WTC11 (cell line): Measurements from ENCODE around the gene ALDH3A2. TPM values are rescaled to one million over a fixed set of nuclear protein-coding genes. Genes with fewer than 3 reads are reported as not detected.
"Not testable (repeated sequence)": the region's sequence is repeated elsewhere in the genome, so short reads cannot be mapped to it uniquely, and the experiment has no call there.

Source experiments
- ATAC-seq: fragments of 200-7000 bp; cut with Tn5 transposase; 2 replicates; pipeline ENCODE4 v1.10.0; 2021; ENCODE audit warnings: mild to moderate bottlenecking, moderate library complexity
- CTCF ChIA-PET: fragments of 300-600 bp; sonication (Branson Sonifier 250); formaldehyde crosslinking; loops from one replicate; lab custom pipeline; 2021; ENCODE audit warnings: antibody characterized with exemption; lab: Charles Lee
- POLR2A ChIA-PET: fragments of 350-600 bp; sonication (Branson Sonifier 250); formaldehyde crosslinking; loops from one replicate; lab custom pipeline; 2021; ENCODE audit warnings: antibody characterized with exemption; lab: Charles Lee
- DNase-seq: peaks from one replicate; pipeline ENCODE4 v3.0.0; 2021; ENCODE audit warnings: low spot score
- H3K27ac Mint-ChIP-seq: 2 replicates; pipeline ENCODE4 v1.8.0; 2021; ENCODE audit warnings: mixed read lengths
- H3K27me3 Mint-ChIP-seq: 2 replicates; pipeline ENCODE4 v1.8.0; 2021; ENCODE audit warnings: low read depth, mild to moderate bottlenecking, moderate library complexity, mixed read lengths
- H3K36me3 Mint-ChIP-seq: 2 replicates; pipeline ENCODE4 v1.8.0; 2021; ENCODE audit warnings: mixed read lengths
- H3K4me1 Mint-ChIP-seq: 2 replicates; pipeline ENCODE4 v1.8.0; 2022; ENCODE audit warnings: mixed read lengths
- H3K4me3 Mint-ChIP-seq: 2 replicates; pipeline ENCODE4 v1.8.0; 2021; ENCODE audit warnings: mild to moderate bottlenecking, moderate library complexity, mixed read lengths
- H3K9me3 Mint-ChIP-seq: 2 replicates; pipeline ENCODE4 v1.8.0; 2021; ENCODE audit warnings: mixed read lengths
- AFF4 ChIP-seq: sonication (generic); formaldehyde crosslinking; IDR thresholded peaks from 2 replicates; pipeline ENCODE4 v1.8.1; 2023; ENCODE audit warnings: mild to moderate bottlenecking, missing genetic modification reagents, borderline replicate concordance
- ATF1 ChIP-seq: sonication (generic); formaldehyde crosslinking; IDR thresholded peaks from 2 replicates; pipeline ENCODE4 v1.8.1; 2023; ENCODE audit warnings: mild to moderate bottlenecking, moderate library complexity, missing genetic modification reagents
- E2F5 ChIP-seq: sonication (generic); formaldehyde crosslinking; IDR thresholded peaks from 2 replicates; pipeline ENCODE4 v1.8.1; 2022; ENCODE audit warnings: mild to moderate bottlenecking, moderate library complexity, missing genetic modification reagents
- GTF2I ChIP-seq: fragments of 250-450 bp; sonication (Bioruptor Pico); conservative IDR thresholded peaks from 2 replicates; pipeline ENCODE4 v1.4.0; 2021; ENCODE audit warnings: mild to moderate bottlenecking
- HMGA2 ChIP-seq: fragments of 250-450 bp; sonication (Bioruptor Pico); IDR thresholded peaks from 2 replicates; pipeline ENCODE4 v1.4.0; 2021; ENCODE audit warnings: mild to moderate bottlenecking, moderate library complexity
- IRF2 ChIP-seq: sonication (generic); formaldehyde crosslinking; IDR thresholded peaks from 2 replicates; pipeline ENCODE4 v1.8.0; 2022; ENCODE audit warnings: low read depth, missing genetic modification reagents, borderline replicate concordance
- JAZF1 ChIP-seq: fragments of 250-450 bp; sonication (Bioruptor Pico); IDR thresholded peaks from 2 replicates; pipeline ENCODE4 v1.9.0; 2021; ENCODE audit warnings: moderate library complexity, mild to moderate bottlenecking, inconsistent platforms
- NR1H2 ChIP-seq: sonication (generic); formaldehyde crosslinking; IDR thresholded peaks from 2 replicates; pipeline ENCODE4 v1.9.0; 2021; ENCODE audit warnings: mild to moderate bottlenecking, moderate library complexity, missing genetic modification reagents
- OVOL2 ChIP-seq: fragments of 250-450 bp; sonication (Bioruptor Pico); IDR thresholded peaks from 2 replicates; pipeline ENCODE4 v1.9.0; 2021; ENCODE audit warnings: mild to moderate bottlenecking, borderline replicate concordance
- RORB ChIP-seq: fragments of 250-450 bp; sonication (Bioruptor Pico); IDR thresholded peaks from 2 replicates; pipeline ENCODE4 v1.9.0; 2021; ENCODE audit warnings: mild to moderate bottlenecking
- SOX15 ChIP-seq: fragments of 250-450 bp; sonication (Bioruptor Pico); IDR thresholded peaks from 2 replicates; pipeline ENCODE4 v1.9.0; 2021; ENCODE audit warnings: mild to moderate bottlenecking
- ZNF138 ChIP-seq: sonication (generic); formaldehyde crosslinking; conservative IDR thresholded peaks from 2 replicates; pipeline ENCODE4 v1.8.1; 2022; ENCODE audit warnings: mild to moderate bottlenecking, moderate library complexity, missing genetic modification reagents
- ZNF232 ChIP-seq: sonication (generic); formaldehyde crosslinking; IDR thresholded peaks from 2 replicates; pipeline ENCODE4 v1.8.0; 2022; ENCODE audit warnings: mild to moderate bottlenecking, missing genetic modification reagents
- ZNF396 ChIP-seq: fragments of 250-450 bp; sonication (Bioruptor Pico); IDR thresholded peaks from 2 replicates; pipeline ENCODE4 v1.8.0; 2021; ENCODE audit warnings: mild to moderate bottlenecking, moderate library complexity, borderline replicate concordance
- total RNA-seq: library from RNA; stranded (reverse); gene quantifications from 3 replicates; pipeline ENCODE4 v1.2.3, GENCODE V29; 2021
- TF ChIP-seq, protein P1 (sequence below): sonication (generic); formaldehyde crosslinking; IDR thresholded peaks from 2 replicates; pipeline ENCODE4 v1.8.0; 2022; ENCODE audit warnings: mild to moderate bottlenecking, missing genetic modification reagents
- TF ChIP-seq, protein P2 (sequence below): fragments of 250-450 bp; sonication (Bioruptor Pico); conservative IDR thresholded peaks from 2 replicates; pipeline ENCODE4 v1.9.0; 2021; ENCODE audit warnings: mild to moderate bottlenecking
- TF ChIP-seq, protein P3 (sequence below): fragments of 250-450 bp; sonication (Bioruptor Pico); IDR thresholded peaks from 2 replicates; pipeline ENCODE4 v1.9.0; 2021; ENCODE audit warnings: mild to moderate bottlenecking

ALDH3A2 gene
- total RNA-seq, 1 experiment from 2014 or later = 68.5 TPM

DNA sequence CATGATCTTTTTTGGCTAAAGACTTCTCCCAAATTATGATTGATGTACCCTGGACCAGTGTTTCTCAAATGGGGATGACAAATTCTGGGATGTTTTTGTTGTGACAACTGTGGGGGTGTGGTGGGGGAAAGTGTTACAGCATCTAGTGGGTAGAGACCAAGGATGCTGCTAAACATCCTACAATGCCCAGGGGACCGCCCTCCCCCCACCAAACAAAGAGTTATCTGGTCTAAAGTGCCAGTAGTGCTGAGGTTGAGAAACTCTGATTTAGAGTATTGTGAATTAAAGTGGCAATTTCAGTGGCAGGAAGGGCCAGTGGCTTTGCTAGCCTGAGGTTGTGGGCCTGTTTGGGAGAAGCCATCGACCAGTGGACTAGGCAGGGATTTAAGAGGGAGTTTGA lies 34.6 kb downstream of the ALDH3A2 start:
- POLR2A ChIA-PET = no interaction called here
- Mint-ChIP-seq H3K27ac (no peak overlapping the region), H3K9me3 (peaks cover 65% of the 10 kb centered on the region), H3K36me3 (peaks cover 85% of the 10 kb centered on the region), H3K4me3 (no peak overlapping the region), H3K4me1 (peaks cover 2% of the 10 kb centered on the region; the same call in 1 of the 2 replicates)
- ATAC-seq (no peak), DNase-seq (no peak)
- TF ChIP-seq JAZF1 (no peak), HMGA2 (CRISPR knock-in tag) (no peak), ATF1 (CRISPR knock-in tag) (no peak), OVOL2 (CRISPR knock-in tag) (no peak), RORB (no peak), GTF2I (no peak), AFF4 (no peak), E2F5 (no peak), ZNF138 (no peak), IRF2 (CRISPR knock-in tag) (no peak), ZNF396 (CRISPR knock-in tag) (no peak), SOX15 (CRISPR knock-in tag) (no peak), NR1H2 (CRISPR knock-in tag) (no peak), ZNF232 (CRISPR knock-in tag) (no peak)
- TF ChIP-seq, protein P1, sequence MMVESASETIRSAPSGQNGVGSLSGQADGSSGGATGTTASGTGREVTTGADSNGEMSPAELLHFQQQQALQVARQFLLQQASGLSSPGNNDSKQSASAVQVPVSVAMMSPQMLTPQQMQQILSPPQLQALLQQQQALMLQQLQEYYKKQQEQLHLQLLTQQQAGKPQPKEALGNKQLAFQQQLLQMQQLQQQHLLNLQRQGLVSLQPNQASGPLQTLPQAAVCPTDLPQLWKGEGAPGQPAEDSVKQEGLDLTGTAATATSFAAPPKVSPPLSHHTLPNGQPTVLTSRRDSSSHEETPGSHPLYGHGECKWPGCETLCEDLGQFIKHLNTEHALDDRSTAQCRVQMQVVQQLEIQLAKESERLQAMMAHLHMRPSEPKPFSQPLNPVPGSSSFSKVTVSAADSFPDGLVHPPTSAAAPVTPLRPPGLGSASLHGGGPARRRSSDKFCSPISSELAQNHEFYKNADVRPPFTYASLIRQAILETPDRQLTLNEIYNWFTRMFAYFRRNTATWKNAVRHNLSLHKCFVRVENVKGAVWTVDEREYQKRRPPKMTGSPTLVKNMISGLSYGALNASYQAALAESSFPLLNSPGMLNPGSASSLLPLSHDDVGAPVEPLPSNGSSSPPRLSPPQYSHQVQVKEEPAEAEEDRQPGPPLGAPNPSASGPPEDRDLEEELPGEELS (CRISPR knock-in tag) = no peak
- TF ChIP-seq, protein P2, sequence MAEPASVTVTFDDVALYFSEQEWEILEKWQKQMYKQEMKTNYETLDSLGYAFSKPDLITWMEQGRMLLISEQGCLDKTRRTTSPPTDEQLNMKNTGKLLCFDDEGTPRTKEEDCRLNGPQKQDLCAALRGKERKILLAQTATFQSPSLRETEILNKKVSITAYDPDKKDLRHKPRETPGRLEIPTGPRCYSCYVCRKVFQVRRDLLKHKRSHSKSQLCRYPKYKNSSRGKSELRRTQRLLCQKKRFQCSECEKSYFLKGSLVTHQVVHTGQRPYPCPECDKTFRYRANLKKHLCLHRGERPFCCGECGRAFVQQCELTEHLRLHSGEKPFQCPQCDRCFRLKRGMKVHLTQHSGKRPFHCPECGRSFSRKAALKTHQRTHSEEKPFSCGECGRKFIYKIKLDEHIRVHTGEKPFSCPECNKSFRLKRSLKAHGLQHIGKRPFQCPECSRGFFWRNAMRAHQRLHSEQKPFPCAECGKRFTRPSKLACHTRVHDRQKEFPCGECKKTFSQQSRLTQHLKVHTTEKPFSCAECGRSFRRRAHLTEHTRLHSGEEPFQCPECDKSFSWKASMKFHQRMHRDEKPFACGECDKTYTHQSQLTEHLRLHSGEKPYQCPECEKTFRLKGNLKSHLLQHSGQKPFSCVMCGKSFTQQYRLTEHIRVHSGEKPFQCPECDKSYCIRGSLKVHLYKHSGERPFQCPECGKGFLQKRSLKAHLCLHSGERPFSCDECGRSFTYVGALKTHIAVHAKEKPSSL (CRISPR knock-in tag) = no peak
- TF ChIP-seq, protein P3, sequence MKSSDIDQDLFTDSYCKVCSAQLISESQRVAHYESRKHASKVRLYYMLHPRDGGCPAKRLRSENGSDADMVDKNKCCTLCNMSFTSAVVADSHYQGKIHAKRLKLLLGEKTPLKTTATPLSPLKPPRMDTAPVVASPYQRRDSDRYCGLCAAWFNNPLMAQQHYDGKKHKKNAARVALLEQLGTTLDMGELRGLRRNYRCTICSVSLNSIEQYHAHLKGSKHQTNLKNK = no peak
- TF ChIP-seq, all 79 proteins: peak for 0
- CTCF ChIA-PET = no interaction called here
- peaks cover 4% of the 10 kb centered on the region; the same call in 1 of the 2 replicates for H3K27me3 Mint-ChIP-seq

- H3K27ac Mint-ChIP-seq, DNase-seq, CTCF ChIA-PET, H3K4me1 Mint-ChIP-seq, ATAC-seq, POLR2A ChIA-PET, H3K27me3 Mint-ChIP-seq, H3K4me3 Mint-ChIP-seq: not testable (repeated sequence)
- peaks cover 76% of the 10 kb centered on the region for H3K36me3 Mint-ChIP-seq
- peaks cover 66% of the 10 kb centered on the region for H3K9me3 Mint-ChIP-seq
These were observed 36.5 kb downstream of the ALDH3A2 start for GRCh38 chr17:19684909-19685580.
